Activated CD4-positive, CD25-positive, alpha-beta regulatory T cell treated with anti-CD3 and anti-CD28 coated beads, Interleukin-2, amount 50 U/mL, for 24 hours (primary cell): ENCODE measurements around the gene OR10A4.
A peak's percentile ranks its signal among the peaks of the same experiment; 100 is the strongest.
"Not testable (repeated sequence)": the region's sequence is repeated elsewhere in the genome, so short reads cannot be mapped to it uniquely, and the experiment has no call there.

Experiments used
- ATAC-seq, 2 donors: fragments of 150-1000 bp; cut with Tn5 transposase; one replicate each; pipeline ENCODE4 v1.10.0; 2021; ENCODE audit warnings: mild to moderate bottlenecking in 1 of 2, moderate library complexity in 1 of 2

The OR10A4 gene, protein sequence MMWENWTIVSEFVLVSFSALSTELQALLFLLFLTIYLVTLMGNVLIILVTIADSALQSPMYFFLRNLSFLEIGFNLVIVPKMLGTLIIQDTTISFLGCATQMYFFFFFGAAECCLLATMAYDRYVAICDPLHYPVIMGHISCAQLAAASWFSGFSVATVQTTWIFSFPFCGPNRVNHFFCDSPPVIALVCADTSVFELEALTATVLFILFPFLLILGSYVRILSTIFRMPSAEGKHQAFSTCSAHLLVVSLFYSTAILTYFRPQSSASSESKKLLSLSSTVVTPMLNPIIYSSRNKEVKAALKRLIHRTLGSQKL

DNA sequence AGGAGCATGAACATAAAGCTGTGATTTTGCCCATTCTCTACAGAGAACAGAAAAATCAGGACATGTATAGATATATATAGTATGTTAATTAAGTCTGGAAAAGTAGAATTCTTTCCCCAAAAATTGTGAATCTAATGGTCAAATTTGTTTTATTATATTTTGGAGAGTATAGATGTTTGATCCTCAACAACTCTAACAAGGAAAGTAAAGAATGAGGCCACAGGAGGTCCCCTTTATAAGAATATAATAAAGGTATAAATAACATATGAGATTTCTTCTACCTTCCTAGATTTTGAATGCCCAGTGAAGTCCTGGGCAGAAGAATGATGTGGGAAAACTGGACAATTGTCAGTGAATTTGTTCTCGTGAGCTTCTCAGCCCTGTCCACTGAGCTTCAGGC is at the start of gene OR10A4:
TSS of gene OR10A4 (plus strand) at position 301 of the 400 bp plus-strand sequence. CDS start at position 324, 23 bp downstream.
- no peak for ATAC-seq

DNA sequence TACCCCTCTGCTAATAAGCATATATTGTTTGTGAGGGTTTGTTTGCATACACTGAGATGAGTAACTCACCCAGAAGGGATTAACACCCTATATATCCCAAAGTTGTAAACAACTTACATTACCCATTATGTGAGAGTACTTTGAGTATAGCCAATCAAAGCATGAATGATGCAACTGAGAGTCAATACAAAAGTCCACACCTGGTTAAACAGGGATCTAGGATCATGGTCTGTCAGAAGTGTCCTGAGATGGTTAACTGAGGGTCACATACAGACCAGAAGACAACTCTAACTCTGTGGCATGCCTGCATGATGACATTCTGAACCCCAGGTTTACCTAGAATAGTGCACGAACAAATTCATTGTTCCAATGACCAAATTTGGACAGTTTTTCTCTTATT is 48.3 kb upstream of the OR10A4 start:
- no peak for ATAC-seq

DNA sequence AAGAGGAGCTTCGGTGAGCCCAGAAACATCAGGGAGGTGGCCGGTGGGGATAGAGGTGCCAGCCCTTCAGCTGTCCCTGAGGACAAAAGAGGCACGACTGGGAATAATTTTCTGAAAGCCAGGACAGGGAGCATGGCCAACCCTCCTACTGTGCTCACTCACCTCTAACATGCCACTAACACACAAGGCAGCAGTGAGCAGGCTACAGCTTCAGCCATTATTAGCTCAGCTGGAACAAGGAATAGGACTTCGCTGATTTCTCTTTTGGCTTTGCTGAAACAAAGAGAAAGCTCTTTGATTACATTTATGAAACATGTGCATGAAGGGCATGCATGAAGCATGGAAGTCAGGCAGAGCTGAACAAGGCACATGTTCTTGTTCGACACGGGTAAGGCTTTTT is 43.1 kb upstream of the OR10A4 start:
- no peak for ATAC-seq

DNA sequence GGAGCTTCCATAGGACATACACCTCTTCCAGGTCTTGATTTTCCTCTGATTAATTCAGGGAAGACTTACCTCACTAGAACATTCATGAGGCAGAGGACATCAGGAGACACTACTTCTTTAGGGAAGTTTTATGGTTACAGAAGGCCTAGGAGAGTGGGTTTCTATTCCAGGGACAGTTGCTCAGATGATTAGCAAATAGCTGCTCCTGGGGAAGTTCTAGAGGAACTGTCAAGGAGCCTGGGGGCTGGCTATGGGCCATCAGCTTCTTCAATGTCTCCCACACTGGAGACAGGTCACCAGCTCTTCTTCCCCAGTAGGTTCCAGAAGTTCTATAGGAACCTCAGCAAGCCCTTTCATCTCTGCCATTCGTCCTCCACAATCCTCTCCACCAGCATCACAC is 42.4 kb upstream of the OR10A4 start:
- ATAC-seq: no peak

DNA sequence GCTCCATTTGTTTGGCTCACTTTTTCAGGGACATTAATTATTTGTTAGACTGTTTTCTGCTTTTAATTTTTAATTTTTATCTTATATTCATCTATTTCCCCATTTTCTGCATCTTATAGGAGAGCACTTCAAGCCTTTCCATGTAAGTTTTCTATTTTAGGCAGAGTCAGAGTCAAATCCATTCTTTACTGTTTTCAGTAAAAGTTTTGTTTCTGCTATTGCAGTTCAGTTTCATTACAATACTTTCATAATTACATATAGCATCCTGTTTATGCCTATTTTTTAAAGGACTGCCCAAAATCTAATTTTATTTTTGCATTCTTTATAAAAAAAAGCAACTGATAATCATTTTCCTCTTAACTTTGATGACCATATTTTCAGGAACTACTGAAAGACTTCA is 34.7 kb upstream of the OR10A4 start:
- ATAC-seq: no peak

DNA sequence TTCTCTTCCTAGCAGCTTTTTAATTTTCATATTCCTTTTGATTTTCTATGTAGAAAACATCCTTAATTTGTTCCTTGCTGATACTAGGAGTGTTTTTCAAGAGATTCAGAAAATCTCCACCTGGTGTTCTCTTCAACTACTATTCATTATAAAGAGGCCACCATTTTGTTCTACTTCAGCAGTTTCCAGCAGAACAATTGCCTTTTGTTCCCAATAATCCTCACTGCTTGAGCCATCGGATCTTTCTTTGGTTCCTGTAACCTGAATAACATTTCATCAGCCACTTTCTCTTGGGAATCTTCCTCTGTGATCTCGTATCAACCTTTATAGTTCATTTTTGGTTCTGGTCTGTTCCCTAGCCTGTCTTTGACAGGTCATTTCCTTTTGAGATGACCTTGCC is 32.8 kb upstream of the OR10A4 start:
- ATAC-seq: no peak

DNA sequence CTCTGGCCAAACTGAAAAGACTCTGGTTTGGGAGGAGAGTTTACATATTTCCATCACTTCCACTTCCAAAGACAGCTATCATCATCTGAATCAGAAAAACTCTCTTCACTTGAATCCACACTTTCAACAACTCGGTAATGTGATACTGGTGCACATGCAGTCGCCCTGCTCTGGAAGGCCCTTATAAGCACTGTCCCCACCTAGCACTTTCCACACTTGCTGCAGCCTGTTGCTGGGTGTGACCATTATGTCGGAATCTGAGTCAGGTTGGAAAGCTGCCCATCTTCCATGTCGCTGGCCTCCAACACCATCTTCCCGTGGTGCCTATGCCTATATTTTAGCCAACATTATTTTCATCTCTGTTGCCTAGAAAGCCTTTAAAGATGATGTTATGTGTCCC is 32.1 kb upstream of the OR10A4 start:
- no peak for ATAC-seq

DNA sequence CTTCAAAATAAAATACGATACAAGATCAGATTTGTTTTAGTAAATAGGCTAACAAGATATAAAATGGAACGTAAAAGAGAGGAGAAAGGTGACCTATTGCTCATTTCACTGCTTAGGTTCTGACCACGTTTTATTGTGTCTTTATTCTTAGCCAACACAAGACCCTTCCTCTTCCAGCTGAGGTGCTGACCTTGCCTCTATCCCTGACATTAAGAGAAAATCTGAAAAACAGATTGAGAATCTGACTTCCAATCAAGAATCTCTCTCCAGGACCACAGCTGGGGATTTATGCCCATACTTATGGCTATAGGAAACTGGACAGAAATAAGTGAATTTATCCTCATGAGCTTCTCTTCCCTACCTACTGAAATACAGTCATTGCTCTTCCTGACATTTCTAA is 31.0 kb upstream of the OR10A4 start, which contains the start of gene OR10A5:
TSS of gene OR10A5 (plus strand) at position 301 of the 400 bp plus-strand sequence. CDS start at position 301, 0 bp downstream.
- no peak for ATAC-seq

DNA sequence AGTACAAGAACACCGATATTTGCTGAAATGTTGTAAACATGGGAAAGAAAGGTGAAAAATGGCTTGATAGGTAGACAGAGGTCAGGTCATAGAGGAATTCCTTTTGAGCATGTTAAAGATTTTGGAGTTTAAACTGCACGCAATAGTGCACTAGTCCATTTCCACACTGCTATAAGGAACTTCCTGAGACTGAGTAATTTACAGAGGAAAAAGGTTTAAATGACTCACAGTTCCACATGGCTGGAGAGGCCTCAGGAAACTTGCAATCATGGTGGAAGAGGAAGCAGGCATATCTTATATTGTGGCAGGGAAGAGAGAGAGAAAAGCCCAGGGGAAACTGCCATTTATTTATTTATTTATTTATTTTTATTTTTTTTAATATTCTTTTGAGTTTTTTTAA is 25.9 kb upstream of the OR10A4 start:
- no peak for ATAC-seq

DNA sequence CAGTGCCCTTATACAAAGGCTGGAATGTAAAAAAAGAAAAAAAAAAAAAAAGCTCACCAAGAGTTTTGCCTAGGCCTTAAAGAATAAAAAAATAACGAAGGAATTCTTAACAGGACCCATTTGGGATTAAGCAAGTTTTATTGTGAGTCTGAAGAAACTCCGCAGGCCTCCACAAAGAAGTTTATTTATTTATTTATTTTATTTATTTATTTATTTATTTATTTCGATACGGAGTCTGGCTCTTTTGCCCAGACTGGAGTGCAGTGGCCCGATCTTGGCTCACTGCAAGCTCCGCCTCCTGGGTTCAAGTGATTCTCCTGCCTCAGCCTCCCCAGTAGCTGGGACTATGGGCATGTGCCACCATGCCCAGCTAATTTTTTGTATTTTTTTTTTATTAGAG is 21.6 kb upstream of the OR10A4 start:
- not testable (repeated sequence) for ATAC-seq

DNA sequence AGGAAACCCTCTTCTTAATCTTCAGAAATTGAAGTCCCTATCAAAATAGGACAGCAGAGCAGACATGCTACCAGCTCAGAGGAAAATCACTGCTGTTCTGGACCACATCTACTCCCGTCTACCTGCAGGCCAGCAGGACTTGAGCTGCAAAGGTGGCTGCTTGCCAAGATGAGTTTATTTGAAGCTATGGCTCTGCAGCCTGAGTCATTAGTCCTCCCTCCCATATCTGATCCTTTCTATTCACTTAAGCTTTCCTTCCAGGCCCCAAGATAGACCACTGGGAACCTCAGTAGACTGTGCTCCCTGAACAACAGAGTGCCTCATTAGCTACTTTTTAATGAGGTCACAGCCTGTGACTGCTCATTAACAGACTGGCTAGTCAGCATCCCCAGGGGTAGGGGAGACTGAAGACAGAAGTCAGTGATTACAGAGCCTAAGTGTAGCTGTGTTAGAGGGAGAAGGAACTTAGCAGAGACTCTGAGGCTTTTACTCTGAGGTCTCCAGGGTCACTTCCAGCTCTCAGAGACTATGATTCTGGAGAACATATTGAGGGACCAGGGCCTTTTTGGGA is 20.4 kb upstream of the OR10A4 start:
- ATAC-seq: no peak

DNA sequence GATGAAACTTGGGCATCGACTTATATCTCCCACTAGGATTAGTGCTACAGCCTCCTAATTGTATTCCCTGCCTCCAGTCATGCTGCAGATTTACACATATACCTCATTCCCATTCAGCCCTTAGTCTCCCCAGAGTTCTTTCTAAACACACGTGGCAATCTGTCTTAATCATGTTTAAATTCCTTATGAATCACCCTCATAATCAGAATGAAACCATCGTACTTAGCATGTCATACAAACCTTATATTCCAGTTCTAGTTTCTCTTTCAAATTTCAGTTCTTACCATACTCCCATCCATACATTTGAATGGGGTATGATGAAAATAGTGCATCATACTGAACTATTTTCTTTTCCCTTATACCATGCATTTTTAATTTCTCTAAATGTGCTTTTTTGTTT is 19.6 kb upstream of the OR10A4 start:
- peak; percentile 61 to 70 for ATAC-seq

DNA sequence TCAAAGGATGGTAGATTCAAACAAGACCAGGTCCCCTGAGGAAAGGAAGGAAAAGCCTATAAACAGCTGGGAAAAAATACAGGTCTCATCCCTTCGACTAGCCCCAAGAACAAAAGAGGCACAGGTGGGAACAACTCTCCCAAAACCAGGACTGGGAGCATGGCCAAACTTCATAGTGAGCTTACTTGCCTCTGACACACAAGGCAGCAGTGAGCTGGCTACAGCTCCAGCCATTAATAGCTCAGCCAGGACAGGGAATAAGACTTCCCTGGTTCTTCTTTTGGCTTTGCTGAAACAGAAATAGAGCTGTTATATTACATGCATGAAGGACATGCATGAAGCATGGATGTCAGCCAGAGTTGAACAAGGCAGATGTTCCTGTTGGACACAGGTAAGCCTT is 13.5 kb upstream of the OR10A4 start, which contains the start of gene OR10A2:
TSS of gene OR10A2 (plus strand) at position 97 of the 400 bp plus-strand sequence. CDS start 6,698 bp downstream, outside the sequence.
- no peak for ATAC-seq

DNA sequence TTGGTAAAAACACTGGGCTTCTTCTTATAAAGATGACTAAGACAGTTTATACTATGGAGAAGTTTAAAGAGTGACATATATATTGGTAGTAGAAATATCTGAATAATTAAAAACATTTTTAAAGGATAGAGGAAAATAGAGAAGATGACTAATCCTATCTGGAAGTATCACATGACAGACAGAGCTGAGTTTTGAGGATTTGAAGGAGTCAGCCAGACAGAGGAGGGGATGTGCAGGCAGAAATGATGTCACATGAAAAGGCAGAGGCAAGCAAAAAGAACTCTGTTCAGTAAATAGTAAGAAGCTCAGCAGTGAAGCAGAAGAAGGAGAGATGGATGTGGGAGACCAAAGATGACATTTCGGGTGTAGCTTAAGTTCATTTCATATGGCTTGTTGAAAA is 12.0 kb upstream of the OR10A4 start:
- ATAC-seq: no peak

DNA sequence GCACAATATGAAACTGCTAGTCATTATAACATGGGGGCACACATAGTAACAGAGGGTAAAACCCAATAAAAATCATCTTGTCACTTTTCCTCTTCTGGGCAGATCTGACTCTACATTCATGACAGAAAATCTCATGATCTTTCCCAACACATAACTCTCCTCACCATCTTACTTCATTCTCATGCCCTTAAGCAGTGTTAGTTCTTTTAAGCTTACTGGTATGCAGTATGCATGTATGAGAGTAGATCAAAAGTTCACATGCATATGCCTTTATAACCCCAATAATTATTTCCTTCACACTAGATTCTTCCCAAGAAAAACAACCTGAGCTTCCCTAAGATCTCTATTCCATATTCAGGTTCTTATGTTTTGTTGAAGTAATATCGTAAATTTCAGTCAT is 5.1 kb upstream of the OR10A4 start:
- ATAC-seq: no peak

DNA sequence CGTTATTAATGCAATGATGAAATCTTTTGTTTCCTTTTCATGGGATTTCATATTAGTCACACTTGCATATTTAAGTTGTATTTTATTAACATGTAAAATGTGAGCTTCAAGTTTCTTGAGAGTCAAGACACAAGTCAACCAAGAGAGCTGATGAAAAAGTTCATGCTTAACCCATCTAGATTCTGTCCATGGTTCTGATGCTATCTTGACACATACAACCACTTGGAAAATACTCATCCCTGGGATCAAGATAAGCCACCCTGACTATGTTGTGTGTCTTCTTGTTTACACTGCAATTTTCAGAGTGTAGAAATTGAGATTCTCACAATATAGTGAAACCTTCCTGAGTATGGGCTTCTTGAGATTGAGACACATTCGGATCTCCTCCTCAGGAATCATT is 664 bp upstream of the OR10A4 start:
- ATAC-seq: no peak

DNA sequence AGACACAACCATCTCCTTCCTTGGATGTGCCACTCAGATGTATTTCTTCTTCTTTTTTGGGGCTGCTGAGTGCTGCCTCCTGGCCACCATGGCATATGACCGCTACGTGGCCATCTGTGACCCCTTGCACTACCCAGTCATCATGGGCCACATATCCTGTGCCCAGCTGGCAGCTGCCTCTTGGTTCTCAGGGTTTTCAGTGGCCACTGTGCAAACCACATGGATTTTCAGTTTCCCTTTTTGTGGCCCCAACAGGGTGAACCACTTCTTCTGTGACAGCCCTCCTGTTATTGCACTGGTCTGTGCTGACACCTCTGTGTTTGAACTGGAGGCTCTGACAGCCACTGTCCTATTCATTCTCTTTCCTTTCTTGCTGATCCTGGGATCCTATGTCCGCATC is 489 bp downstream of the OR10A4 start:
- no peak for ATAC-seq

DNA sequence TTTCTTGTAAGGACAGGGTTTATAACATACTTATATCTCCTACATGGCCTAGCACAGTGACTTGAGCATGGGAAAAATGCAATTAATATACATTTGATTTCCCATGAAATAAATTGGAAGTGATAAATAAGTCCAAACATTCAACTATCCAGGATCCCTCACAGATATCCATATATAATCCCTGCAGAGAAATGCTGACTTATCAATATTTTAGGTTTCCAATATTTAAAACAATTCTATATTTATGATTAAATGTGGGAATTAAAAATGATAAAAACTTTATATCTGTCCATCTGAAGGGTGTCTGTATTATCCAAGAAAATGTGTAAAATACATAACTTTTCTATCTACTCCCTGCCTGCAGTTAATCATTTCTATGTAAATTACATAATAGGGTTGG is 6.3 kb downstream of the OR10A4 start:
- ATAC-seq: no peak

DNA sequence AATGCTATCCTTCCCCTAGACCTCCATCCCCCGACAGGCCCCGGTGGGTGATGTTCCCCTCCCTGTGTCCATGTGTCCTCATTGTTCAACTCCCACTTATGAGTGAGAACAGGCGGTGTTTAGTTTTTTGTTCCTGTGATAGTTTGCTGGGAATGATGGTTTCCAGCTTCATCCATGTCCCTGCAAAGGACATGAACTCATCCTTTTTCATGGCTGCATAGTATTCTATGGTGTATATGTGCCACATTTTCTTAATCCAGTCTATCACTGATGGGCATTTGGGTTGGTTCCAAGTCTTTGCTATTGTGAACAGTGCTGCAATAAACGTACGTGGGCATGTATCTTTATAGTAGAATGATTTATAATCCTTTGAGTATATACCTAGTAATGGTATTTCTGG is 11.3 kb downstream of the OR10A4 start:
- not testable (repeated sequence) for ATAC-seq

DNA sequence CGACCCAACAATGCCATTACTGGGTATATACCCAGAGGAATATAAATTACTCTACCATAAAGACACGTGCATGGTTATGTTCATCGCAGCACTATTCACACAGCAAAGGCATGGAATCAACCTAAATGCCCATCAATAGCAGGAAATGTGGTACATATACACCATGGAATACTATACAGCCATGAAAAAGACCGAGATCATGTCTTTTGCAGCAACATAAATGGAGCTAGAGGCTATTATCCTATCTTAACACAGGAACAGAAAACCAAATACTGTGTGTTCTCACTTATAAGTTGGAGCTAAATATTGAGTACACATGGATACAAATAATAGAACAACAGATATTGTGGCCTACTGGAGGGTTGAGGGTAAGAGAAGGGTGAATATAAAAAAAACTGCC is 12.4 kb downstream of the OR10A4 start:
- ATAC-seq: no peak

DNA sequence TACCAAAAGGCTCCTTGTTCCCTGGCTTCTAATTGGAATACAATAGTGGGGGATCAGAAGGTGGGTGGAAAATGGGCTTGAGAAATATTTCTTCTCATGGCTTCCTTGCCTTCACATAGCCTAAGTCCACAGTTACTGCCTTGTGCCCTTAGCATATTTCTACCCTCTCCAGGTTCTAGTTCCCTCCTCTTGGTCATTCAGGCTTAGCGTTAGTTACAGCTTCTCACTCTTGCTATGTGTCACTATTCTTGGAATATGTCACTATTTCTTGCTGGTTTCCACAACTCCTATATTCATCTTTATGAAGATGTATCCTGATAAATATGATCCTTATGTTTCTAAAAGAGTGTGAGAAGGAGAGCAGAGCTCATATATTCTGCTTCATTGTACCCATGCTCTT is 13.4 kb downstream of the OR10A4 start:
- ATAC-seq: no peak

DNA sequence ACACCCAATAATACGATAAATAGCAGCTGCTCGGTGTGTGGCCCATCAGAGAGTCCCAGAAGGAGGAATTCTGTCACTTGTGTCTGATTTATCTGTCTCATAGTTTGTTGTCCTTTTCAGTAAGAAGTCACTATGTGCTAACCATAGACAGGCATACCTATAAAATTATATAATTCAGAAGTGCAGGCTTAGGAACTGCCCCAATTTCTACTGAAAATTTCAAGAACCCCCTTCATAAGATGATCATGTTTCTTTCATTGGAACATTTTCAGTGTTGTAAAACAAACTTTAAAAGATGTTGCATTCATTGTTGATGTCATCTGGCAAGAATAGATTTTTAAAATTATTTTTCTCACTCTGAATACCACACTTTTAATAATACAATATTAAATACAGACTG is 16.0 kb downstream of the OR10A4 start, which contains the start of gene OR2D2:
TSS of gene OR2D2 (minus strand) at position 101 of the 400 bp plus-strand sequence. CDS start at position 101, 0 bp downstream.
- no peak for ATAC-seq

DNA sequence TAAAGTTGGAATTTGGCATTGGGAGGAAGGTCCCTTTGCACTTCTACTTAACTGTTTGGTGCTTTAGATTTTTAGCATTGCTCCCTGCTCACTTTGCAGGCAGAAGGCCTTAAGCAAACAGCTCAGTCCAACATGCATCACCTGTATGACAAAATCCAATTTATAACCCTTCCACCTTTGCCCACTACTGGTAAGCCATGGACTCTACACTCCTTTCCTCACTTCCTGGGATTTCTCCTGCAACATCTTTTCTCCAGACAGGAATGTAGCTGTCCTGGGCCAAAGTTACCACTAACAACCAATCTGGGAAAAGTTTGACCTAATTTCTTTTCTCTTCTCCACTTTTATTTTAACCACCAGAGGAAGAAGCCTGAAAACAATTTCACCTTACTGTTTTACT is 17.7 kb downstream of the OR10A4 start:
- ATAC-seq: no peak

DNA sequence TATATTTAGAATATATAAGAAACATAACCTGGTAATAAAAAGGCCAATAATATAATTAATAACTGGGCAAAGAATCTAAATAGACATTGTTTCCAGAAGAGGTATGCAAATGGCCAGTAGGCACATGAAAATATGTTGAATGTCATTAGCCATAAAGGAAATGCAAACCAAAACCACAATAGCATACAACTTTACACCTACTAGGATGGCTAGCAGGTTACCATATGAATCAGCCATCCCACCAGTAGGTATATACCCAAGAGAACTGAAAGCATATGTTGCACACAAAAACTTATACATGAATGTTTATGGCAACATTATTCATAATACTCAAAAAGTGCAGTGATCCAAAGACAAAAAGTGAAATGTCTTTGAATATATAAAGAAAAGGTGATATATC is 18.6 kb downstream of the OR10A4 start:
- ATAC-seq: peak in 1 of 2 donors; percentile 30
